ENCODE measurements around the gene TJP3. TPM values are rescaled to one million over a fixed set of nuclear protein-coding genes. Genes with fewer than 3 reads are reported as not detected.

Gene TJP3
- total and polyA plus RNA-seq, 4 donors: 18.4 to 57.8 (median 49.6) TPM

GRCh38 chr19:3722443-3723109 lies 14.4 kb downstream of the TJP3 start:
- DNase-seq (no peak), ATAC-seq (ENCODE audit: insufficient read depth, low FRiP score) (no peak)
- Histone ChIP-seq H3K36me3 (ENCODE audit: control insufficient read depth in 4 of 4, insufficient read depth in 4 of 4, low read length in 4 of 4) (no peaks in the 10 kb centered on the region), H3K27ac (ENCODE audit: low read depth in 1 of 2, low read length in 1 of 2) (no peak overlapping the region), H3K4me1 (ENCODE audit: control insufficient read depth in 5 of 5, insufficient read depth in 5 of 5, low read length in 5 of 5) (peaks cover 0 to 2% (median 0%) of the 10 kb centered on the region in 5 donors), H3K4me3 (no peak overlapping the region), H3K27me3 (ENCODE audit: control insufficient read depth in 3 of 3, insufficient read depth in 3 of 3, low read length in 2 of 3) (peaks cover 0 to 24% (median 11%) of the 10 kb centered on the region in 3 donors), H3K9me3 (ENCODE audit: control insufficient read depth in 4 of 4, insufficient read depth in 3 of 4, low read length in 3 of 4) (peaks cover 0 to 2% (median 0%) of the 10 kb centered on the region in 4 donors), H3K9ac (ENCODE audit: insufficient read depth in 1 of 2, low read length in 2 of 2) (no peak overlapping the region)
- WGBS, 2 donors: 6 to 8% methylated on average over 29 to 30 of the region's 30 CpGs
- TF ChIP-seq, protein P1, sequence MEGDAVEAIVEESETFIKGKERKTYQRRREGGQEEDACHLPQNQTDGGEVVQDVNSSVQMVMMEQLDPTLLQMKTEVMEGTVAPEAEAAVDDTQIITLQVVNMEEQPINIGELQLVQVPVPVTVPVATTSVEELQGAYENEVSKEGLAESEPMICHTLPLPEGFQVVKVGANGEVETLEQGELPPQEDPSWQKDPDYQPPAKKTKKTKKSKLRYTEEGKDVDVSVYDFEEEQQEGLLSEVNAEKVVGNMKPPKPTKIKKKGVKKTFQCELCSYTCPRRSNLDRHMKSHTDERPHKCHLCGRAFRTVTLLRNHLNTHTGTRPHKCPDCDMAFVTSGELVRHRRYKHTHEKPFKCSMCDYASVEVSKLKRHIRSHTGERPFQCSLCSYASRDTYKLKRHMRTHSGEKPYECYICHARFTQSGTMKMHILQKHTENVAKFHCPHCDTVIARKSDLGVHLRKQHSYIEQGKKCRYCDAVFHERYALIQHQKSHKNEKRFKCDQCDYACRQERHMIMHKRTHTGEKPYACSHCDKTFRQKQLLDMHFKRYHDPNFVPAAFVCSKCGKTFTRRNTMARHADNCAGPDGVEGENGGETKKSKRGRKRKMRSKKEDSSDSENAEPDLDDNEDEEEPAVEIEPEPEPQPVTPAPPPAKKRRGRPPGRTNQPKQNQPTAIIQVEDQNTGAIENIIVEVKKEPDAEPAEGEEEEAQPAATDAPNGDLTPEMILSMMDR (IDR thresholded peaks at IDR 0.05; ENCODE audit: control extremely low read depth, extremely low read depth): no peak

DNA sequence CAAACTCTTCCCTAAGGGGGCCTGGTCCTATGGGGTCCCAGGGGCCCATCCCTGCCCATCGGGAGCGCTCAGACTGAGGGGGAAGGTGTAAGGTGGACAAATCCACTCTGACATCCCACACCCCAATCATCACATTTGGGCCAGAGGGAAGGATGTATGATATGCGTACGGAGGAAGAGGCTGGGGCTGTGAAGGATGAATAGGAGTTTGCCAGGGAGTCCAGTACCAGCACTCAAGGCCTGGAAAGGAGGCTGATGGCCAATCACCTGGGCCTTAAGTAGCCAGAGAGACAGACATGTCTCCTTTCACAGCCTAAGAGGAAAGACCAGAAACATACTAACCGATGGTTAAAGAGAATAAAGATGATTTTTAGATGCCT lies 14.9 kb downstream of the TJP3 start:
- peaks cover 0 to 2% (median 0%) of the 10 kb centered on the region in 5 donors for H3K4me1 ChIP-seq (ENCODE audit: control insufficient read depth in 5 of 5, insufficient read depth in 5 of 5, low read length in 5 of 5)
- peaks cover 0 to 2% (median 0%) of the 10 kb centered on the region in 4 donors for H3K9me3 ChIP-seq (ENCODE audit: control insufficient read depth in 4 of 4, insufficient read depth in 3 of 4, low read length in 3 of 4)
- H3K9ac ChIP-seq (ENCODE audit: insufficient read depth in 1 of 2, low read length in 2 of 2): no peak overlapping the region
- H3K36me3 ChIP-seq (ENCODE audit: control insufficient read depth in 4 of 4, insufficient read depth in 4 of 4, low read length in 4 of 4): no peaks in the 10 kb centered on the region
- TF ChIP-seq, protein P1 (IDR thresholded peaks at IDR 0.05; ENCODE audit: control extremely low read depth, extremely low read depth): no peak
- no peak overlapping the region for H3K4me3 ChIP-seq
- peaks cover 0 to 24% (median 11%) of the 10 kb centered on the region in 3 donors for H3K27me3 ChIP-seq (ENCODE audit: control insufficient read depth in 3 of 3, insufficient read depth in 3 of 3, low read length in 2 of 3)
- 79 to 83% methylated on average over 5 of the region's 5 CpGs for WGBS, 2 donors
- DNase-seq (no peak), ATAC-seq (ENCODE audit: insufficient read depth, low FRiP score) (no peak)
- H3K27ac ChIP-seq (ENCODE audit: low read depth in 1 of 2, low read length in 1 of 2): no peak overlapping the region

- Histone ChIP-seq H3K4me3 (no peak overlapping the region), H3K27me3 (ENCODE audit: control insufficient read depth in 3 of 3, insufficient read depth in 3 of 3, low read length in 2 of 3) (peaks cover 0 to 24% (median 11%) of the 10 kb centered on the region in 3 donors), H3K9me3 (ENCODE audit: control insufficient read depth in 4 of 4, insufficient read depth in 3 of 4, low read length in 3 of 4) (peaks cover 0 to 2% (median 0%) of the 10 kb centered on the region in 4 donors), H3K36me3 (ENCODE audit: control insufficient read depth in 4 of 4, insufficient read depth in 4 of 4, low read length in 4 of 4) (no peaks in the 10 kb centered on the region), H3K9ac (ENCODE audit: insufficient read depth in 1 of 2, low read length in 2 of 2) (no peak overlapping the region), H3K27ac (ENCODE audit: low read depth in 1 of 2, low read length in 1 of 2) (no peak overlapping the region), H3K4me1 (ENCODE audit: control insufficient read depth in 5 of 5, insufficient read depth in 5 of 5, low read length in 5 of 5) (peaks cover 0 to 2% (median 0%) of the 10 kb centered on the region in 5 donors)
- ATAC-seq (ENCODE audit: insufficient read depth, low FRiP score) (no peak), DNase-seq (no peak)
- TF ChIP-seq, protein P1 (IDR thresholded peaks at IDR 0.05; ENCODE audit: control extremely low read depth, extremely low read depth): no peak
- 56% methylated on average over 8 of the region's 8 CpGs for WGBS, 2 donors
Observed at GRCh38 chr19:3723883-3724282, 15.7 kb downstream of the TJP3 start.

Data from lung (tissue), 12 donors.